Chondrocyte (in vitro differentiated cells): ENCODE data around the gene TNIK. TPM values are rescaled to one million over a fixed set of nuclear protein-coding genes. Genes with fewer than 3 reads are reported as not detected.

Experiments
- DNase-seq: peaks from one replicate; pipeline ENCODE4 v3.0.0; 2021; ENCODE audit warnings: mixed read lengths, low spot score
- H3K27ac Mint-ChIP-seq: one replicate; pipeline ENCODE4 v1.8.0; 2021; ENCODE audit warnings: mild to moderate bottlenecking, moderate library complexity, mixed read lengths; ENCODE audit not compliant: unreplicated experiment
- H3K27me3 Mint-ChIP-seq: 2 replicates; pipeline ENCODE4 v1.8.0; 2021; ENCODE audit warnings: low read depth, mixed read lengths
- H3K36me3 Mint-ChIP-seq: 2 replicates; pipeline ENCODE4 v1.8.0; 2021; ENCODE audit warnings: low read depth, mixed read lengths
- H3K4me1 Mint-ChIP-seq: 2 replicates; pipeline ENCODE4 v1.8.0; 2021; ENCODE audit warnings: low read depth, mild to moderate bottlenecking, mixed read lengths
- H3K4me3 Mint-ChIP-seq: one replicate; pipeline ENCODE4 v1.8.0; 2021; ENCODE audit warnings: mild to moderate bottlenecking, moderate library complexity, mixed read lengths; ENCODE audit not compliant: unreplicated experiment
- H3K9me3 Mint-ChIP-seq: 2 replicates; pipeline ENCODE4 v1.8.0; 2021; ENCODE audit warnings: low read depth, mixed read lengths
- total RNA-seq: library from RNA; stranded (reverse); gene quantifications from 3 replicates; pipeline ENCODE4 v1.2.1, GENCODE V29; 2021
- TF ChIP-seq, protein P1 (sequence below): fragments of 200-600 bp; sonication (generic); IDR thresholded peaks from 2 replicates; pipeline ENCODE4 v1.5.0; 2021; ENCODE audit warnings: antibody characterized with exemption, mild to moderate bottlenecking, moderate library complexity

TNIK gene
- total RNA-seq, 1 donor from 2014 or later: 17.5 TPM

DNA sequence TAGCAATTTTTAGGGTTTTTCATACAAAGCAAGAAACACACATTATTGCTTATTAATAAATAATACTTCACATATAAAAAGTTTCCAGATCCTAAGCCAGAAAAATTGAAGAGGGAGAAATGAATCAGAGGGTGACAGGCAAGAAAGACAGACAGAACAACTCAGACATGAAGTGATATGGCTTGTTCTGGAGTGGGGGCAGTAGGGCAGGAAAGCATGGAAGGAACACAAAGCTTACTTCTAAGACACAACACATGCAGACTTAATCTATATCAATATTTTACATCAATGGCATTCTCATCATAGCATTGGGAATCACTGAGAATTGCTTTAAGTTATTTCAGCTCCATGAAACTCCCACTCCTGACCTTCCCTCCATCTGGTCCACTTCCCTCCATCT, 24.4 kb downstream of the TNIK start:
- no peaks in the 10 kb centered on the region for H3K4me1 Mint-ChIP-seq
- DNase-seq: no peak
- no peaks in the 10 kb centered on the region for H3K36me3 Mint-ChIP-seq
- no peaks in the 10 kb centered on the region for H3K27me3 Mint-ChIP-seq
- H3K9me3 Mint-ChIP-seq: peaks cover 2% of the 10 kb centered on the region
- no peak overlapping the region for H3K4me3 Mint-ChIP-seq
- TF ChIP-seq, protein P1, sequence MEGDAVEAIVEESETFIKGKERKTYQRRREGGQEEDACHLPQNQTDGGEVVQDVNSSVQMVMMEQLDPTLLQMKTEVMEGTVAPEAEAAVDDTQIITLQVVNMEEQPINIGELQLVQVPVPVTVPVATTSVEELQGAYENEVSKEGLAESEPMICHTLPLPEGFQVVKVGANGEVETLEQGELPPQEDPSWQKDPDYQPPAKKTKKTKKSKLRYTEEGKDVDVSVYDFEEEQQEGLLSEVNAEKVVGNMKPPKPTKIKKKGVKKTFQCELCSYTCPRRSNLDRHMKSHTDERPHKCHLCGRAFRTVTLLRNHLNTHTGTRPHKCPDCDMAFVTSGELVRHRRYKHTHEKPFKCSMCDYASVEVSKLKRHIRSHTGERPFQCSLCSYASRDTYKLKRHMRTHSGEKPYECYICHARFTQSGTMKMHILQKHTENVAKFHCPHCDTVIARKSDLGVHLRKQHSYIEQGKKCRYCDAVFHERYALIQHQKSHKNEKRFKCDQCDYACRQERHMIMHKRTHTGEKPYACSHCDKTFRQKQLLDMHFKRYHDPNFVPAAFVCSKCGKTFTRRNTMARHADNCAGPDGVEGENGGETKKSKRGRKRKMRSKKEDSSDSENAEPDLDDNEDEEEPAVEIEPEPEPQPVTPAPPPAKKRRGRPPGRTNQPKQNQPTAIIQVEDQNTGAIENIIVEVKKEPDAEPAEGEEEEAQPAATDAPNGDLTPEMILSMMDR: no peak
- no peak overlapping the region for H3K27ac Mint-ChIP-seq

DNA sequence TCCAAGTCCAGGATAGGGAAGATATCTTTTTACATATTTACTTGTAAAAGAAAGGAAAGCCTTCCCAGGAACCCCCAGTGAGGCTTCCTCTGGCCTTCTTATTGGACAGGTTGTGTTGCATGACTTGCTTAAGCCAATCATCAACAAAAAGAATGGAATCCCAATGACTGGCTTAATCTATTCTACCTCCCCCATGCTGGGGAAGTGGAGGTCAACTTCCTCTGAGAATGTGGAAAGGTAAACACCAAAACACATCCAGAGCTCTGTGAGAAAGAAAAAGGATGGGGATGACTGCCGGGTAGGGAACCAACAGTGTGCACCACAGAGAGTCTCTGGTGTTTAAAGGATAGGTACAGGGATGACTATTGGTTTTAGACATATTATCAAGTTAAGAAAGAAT, 25.1 kb downstream of the TNIK start:
- Mint-ChIP-seq H3K9me3 (peaks cover 2% of the 10 kb centered on the region), H3K4me1 (no peaks in the 10 kb centered on the region), H3K27ac (no peak overlapping the region), H3K27me3 (no peaks in the 10 kb centered on the region), H3K36me3 (no peaks in the 10 kb centered on the region), H3K4me3 (no peak overlapping the region)
- DNase-seq: no peak
- TF ChIP-seq, protein P1: no peak

DNA sequence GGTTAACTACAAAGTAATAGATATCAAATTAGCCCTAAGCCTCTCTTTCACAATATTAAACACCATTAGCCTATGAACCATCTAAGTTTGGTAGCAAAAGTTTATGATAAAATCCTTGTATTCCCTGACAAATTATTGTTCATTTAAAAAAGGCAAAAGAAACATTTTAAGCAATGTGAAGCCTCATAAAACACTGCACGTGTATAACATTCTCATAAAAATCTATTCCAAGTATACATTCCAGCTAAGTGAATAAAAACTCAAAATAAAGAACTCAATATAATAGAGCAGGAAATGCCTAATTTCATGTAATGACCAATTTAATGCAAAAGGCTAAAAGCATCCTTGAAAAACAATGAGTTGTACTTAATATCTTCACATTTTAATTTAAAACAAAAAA, 27.7 kb downstream of the TNIK start:
- no peak overlapping the region for H3K27ac Mint-ChIP-seq
- no peak overlapping the region for H3K4me3 Mint-ChIP-seq
- TF ChIP-seq, protein P1: no peak
- no peaks in the 10 kb centered on the region for H3K4me1 Mint-ChIP-seq
- no peak for DNase-seq
- peaks cover 2% of the 10 kb centered on the region for H3K9me3 Mint-ChIP-seq
- no peaks in the 10 kb centered on the region for H3K36me3 Mint-ChIP-seq
- H3K27me3 Mint-ChIP-seq: no peaks in the 10 kb centered on the region

DNA sequence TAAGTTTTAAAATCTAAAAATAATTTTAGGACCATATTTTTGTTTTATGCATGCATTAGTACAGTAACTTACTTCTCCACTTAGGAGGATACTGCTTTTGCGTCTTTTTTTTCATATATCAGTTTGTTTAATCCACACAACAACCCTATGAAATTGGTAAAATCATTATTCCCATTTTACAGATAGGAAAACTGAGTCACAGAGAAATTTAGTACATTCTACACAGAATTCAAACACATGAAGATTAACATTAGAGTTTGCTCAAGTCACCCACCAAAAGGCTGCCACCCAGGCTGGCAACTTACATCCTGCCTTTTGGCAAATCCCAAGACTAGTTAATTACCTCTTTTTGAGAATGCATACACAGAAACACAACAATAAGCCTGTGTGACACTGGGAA, 28.7 kb downstream of the TNIK start:
- TF ChIP-seq, protein P1: no peak
- Mint-ChIP-seq H3K27me3 (no peaks in the 10 kb centered on the region), H3K4me3 (no peak overlapping the region), H3K27ac (no peak overlapping the region), H3K4me1 (no peaks in the 10 kb centered on the region), H3K9me3 (peaks cover 2% of the 10 kb centered on the region), H3K36me3 (no peaks in the 10 kb centered on the region)
- DNase-seq: no peak

DNA sequence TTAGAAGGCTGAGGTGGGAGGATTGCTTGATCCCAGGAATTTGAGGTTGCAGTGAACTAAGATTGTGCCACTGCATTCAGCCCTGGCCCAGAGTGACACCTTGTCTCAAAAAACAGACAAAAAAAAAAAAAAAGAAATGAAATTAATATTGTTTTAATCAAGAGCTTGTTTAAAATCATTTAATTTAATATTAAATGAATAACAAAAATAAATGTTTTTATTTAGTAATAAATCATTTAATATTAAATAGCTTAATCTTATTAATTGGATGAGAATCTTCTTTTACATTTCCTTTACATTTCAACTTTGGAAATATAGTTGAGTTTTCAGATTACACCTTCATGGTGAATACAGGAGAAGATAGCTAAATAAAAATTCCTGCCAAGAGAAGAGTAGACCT, 29.7 kb downstream of the TNIK start:
- Mint-ChIP-seq H3K9me3 (peaks cover 2% of the 10 kb centered on the region), H3K27ac (no peak overlapping the region), H3K36me3 (no peaks in the 10 kb centered on the region), H3K4me3 (no peak overlapping the region), H3K27me3 (no peaks in the 10 kb centered on the region), H3K4me1 (no peaks in the 10 kb centered on the region)
- TF ChIP-seq, protein P1: no peak
- no peak for DNase-seq
